ENCODE data around the gene HSPA12B. TPM values are rescaled to one million over a fixed set of nuclear protein-coding genes. Genes with fewer than 3 reads are reported as not detected.
A peak's percentile ranks its signal among the peaks of the same experiment; 100 is the strongest.

HSPA12B gene
- total RNA-seq, 1 donor from 2014 or later = 64.8 TPM

GRCh38 chr20:3766422-3767109, 34.1 kb downstream of the HSPA12B start:
- intact Hi-C loops (cut with DNase I) = loop anchor here (1.0 to 2.0 kb wide), 3 partner anchors 14 to 54 kb away; partner anchors contain the start of genes AP5S1 and SPEF1
- H3K27me3 ChIP-seq = no peaks in the 10 kb centered on the region
- no peaks in the 10 kb centered on the region for H3K9me3 ChIP-seq
- no peak overlapping the region for H3K27ac ChIP-seq
- TF ChIP-seq CTCF (IDR thresholded peaks at IDR 0.05) = no peak
- H3K4me1 ChIP-seq = peaks cover 5 to 11% of the 10 kb centered on the region in 2 donors
- DNase-seq (ENCODE audit: low spot score in 2 of 2) = no peak
- H3K4me3 ChIP-seq = peak overlapping the region; percentile 78
- H3K36me3 ChIP-seq = no peaks in the 10 kb centered on the region

DNA sequence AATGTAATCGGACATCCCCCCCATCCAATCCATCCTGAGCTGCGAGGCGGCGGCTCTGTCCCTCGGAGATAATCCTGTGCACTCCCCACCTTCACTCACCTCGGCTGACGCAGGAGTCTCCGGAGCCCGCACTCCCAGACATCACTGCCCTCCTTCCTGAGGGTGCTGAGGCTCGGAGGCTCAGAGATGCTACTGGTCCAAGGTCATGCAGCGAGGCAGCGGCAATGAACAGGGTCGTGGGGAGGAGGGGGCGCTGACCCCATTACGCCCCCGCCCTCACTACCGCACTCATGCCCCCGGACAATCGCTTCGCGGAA, 34.6 kb downstream of the HSPA12B start:
- H3K9me3 ChIP-seq = no peaks in the 10 kb centered on the region
- peaks cover 5 to 11% of the 10 kb centered on the region in 2 donors for H3K4me1 ChIP-seq
- TF ChIP-seq CTCF (IDR thresholded peaks at IDR 0.05) = no peak
- no peak for DNase-seq (ENCODE audit: low spot score in 2 of 2)
- H3K36me3 ChIP-seq = no peaks in the 10 kb centered on the region
- no peak overlapping the region for H3K27ac ChIP-seq
- intact Hi-C loops (cut with DNase I) = loop anchor here (1.0 to 2.0 kb wide), 3 partner anchors 14 to 53 kb away; partner anchors contain the start of genes AP5S1 and SPEF1
- H3K4me3 ChIP-seq = peak overlapping the region; percentile 78
- H3K27me3 ChIP-seq = no peaks in the 10 kb centered on the region

- peak; percentile 95 to 99 for DNase-seq (ENCODE audit: low spot score in 2 of 2)
- no peaks in the 10 kb centered on the region for H3K9me3 ChIP-seq
- intact Hi-C loops (cut with DNase I) = loop anchor here (1.0 to 2.0 kb wide), 5 partner anchors 14 to 91 kb away; partner anchors contain the start of genes AP5S1, CENPB and SPEF1
- no peaks in the 10 kb centered on the region for H3K27me3 ChIP-seq
- peak within 1 kb of the TSS; percentile 85 to 87 for H3K27ac ChIP-seq
- H3K36me3 ChIP-seq = no peaks in the 10 kb centered on the region
- peaks cover 5 to 11% of the 10 kb centered on the region in 2 donors for H3K4me1 ChIP-seq
- H3K4me3 ChIP-seq = peak within 1 kb of the TSS; percentile 78
- peak in 1 of 3 experiments; percentile 7 for TF ChIP-seq CTCF (IDR thresholded peaks at IDR 0.05)
Measured at GRCh38 chr20:3767427-3768341, 35.2 kb downstream of the HSPA12B start, which contains the start of gene ADISSP. ADISSP (minus strand) TSS chr20:3767753; CDS start chr20:3760100, 7,653 bp downstream.

- DNase-seq (ENCODE audit: low spot score in 2 of 2) = peak in 1 of 2 donors; percentile 82
- H3K9me3 ChIP-seq = no peaks in the 10 kb centered on the region
- peaks cover 5 to 11% of the 10 kb centered on the region in 2 donors for H3K4me1 ChIP-seq
- intact Hi-C loops (cut with DNase I) = loop anchor here (1.0 to 2.0 kb wide), 2 partner anchors 18 to 92 kb away; partner anchors contain the start of gene CENPB
- peak overlapping the region; percentile 85 to 87 for H3K27ac ChIP-seq
- no peaks in the 10 kb centered on the region for H3K36me3 ChIP-seq
- peak overlapping the region; percentile 78 for H3K4me3 ChIP-seq
- TF ChIP-seq CTCF (IDR thresholded peaks at IDR 0.05) = peak; percentile 36 to 52 (median 37)
- no peaks in the 10 kb centered on the region for H3K27me3 ChIP-seq
Measured at GRCh38 chr20:3768342-3769130, 36.1 kb downstream of the HSPA12B start.

- H3K36me3 ChIP-seq = no peaks in the 10 kb centered on the region
- intact Hi-C loops (cut with DNase I) = no loop called here
- TF ChIP-seq CTCF (IDR thresholded peaks at IDR 0.05) = no peak
Measured at GRCh38 chr20:3771552-3772058, 39.1 kb downstream of the HSPA12B start.

More at GRCh38 chr20:3771552-3772058, 39.1 kb downstream of the HSPA12B start:
- H3K4me1 ChIP-seq = peaks cover 4 to 10% of the 10 kb centered on the region in 2 donors
- no peaks in the 10 kb centered on the region for H3K9me3 ChIP-seq
- no peak overlapping the region for H3K27ac ChIP-seq
- H3K27me3 ChIP-seq = no peaks in the 10 kb centered on the region
- no peak for DNase-seq (ENCODE audit: low spot score in 2 of 2)
- no peak overlapping the region for H3K4me3 ChIP-seq
